Gastroesophageal sphincter (tissue), 3 donors: ENCODE measurements around the gene JCHAIN.

Source experiments
- CTCF ChIP-seq, 4 experiments: fragments of 200-600 bp in 2 of 4; fragments of 450-650 bp in 2 of 4; sonication (generic) in 1 of 4; IDR thresholded peaks; one replicate each; pipeline ENCODE4 v1.5.1; 2017 to 2019; ENCODE audit warnings: antibody characterized with exemption in 4 of 4, mild to moderate bottlenecking in 2 of 4, moderate library complexity in 2 of 4
- EP300 ChIP-seq: sonication (generic); formaldehyde crosslinking; IDR thresholded peaks from one replicate; pipeline ENCODE4 v1.6.1; 2017; ENCODE audit warnings: antibody characterized with exemption, mild to moderate bottlenecking
- POLR2A ChIP-seq, 2 donors: fragments of 450-650 bp; IDR thresholded peaks; one replicate each; pipeline ENCODE4 v1.6.1; 2017; ENCODE audit warnings: antibody characterized with exemption in 2 of 2, mild to moderate bottlenecking in 2 of 2, moderate library complexity in 1 of 2
- POLR2AphosphoS5 ChIP-seq: sonication (generic); formaldehyde crosslinking; IDR thresholded peaks from one replicate; pipeline ENCODE4 v1.6.1; 2017; ENCODE audit warnings: antibody characterized with exemption

DNA sequence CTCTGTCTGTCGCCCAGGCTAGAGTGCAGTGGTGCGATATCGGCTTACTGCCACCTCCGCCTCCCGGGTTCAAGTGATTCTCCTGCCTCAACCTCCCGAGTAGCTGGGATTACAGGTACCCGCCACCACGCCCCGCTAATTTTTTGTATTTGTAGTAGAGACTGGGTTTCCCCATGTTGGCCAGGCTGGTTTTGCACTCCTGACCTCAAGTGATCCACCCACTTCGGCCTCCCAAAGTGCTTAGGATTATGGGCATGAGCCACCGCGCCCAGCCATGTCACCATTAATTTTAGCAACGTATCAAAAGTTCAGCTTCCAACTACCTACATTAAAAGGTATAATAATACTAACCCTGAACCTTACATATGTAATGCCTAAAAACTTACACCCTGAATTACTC, 21.1 kb upstream of the JCHAIN start:
- TF ChIP-seq POLR2A (IDR thresholded peaks at IDR 0.05) = no peak
- no peak for TF ChIP-seq CTCF (IDR thresholded peaks at IDR 0.05)
- no peak for TF ChIP-seq EP300
- TF ChIP-seq POLR2AphosphoS5 = no peak
